ENCODE results near the gene GRAMD1B.
"Not testable (repeated sequence)": the region's sequence is repeated elsewhere in the genome, so short reads cannot be mapped to it uniquely, and the experiment has no call there.

The GRAMD1B gene

GRCh38 chr11:123510579-123510905 is 80.5 kb downstream of the GRAMD1B start:
- no peaks in the 10 kb centered on the region for H3K9me3 Mint-ChIP-seq

GRCh38 chr11:123511037-123511870 is 81.2 kb downstream of the GRAMD1B start:
- ATAC-seq (replicated peaks) = peak; percentile 97 to 98
- Mint-ChIP-seq H3K4me3 (no peak overlapping the region), H3K4me1 (peaks cover 6% of the 10 kb centered on the region in 2 donors), H3K27me3 (peaks cover 10% of the 10 kb centered on the region in 2 donors), H3K27ac (no peak overlapping the region), H3K9me3 (no peaks in the 10 kb centered on the region), H3K36me3 (peaks cover 0 to 3% of the 10 kb centered on the region in 2 donors)
- DNase-seq = peak; percentile 66

More at GRCh38 chr11:123510579-123510905, 80.5 kb downstream of the GRAMD1B start:
- H3K27ac Mint-ChIP-seq = no peak overlapping the region
- H3K27me3 Mint-ChIP-seq = peaks cover 10% of the 10 kb centered on the region in 2 donors
- peaks cover 0 to 3% of the 10 kb centered on the region in 2 donors for H3K36me3 Mint-ChIP-seq
- DNase-seq = no peak
- H3K4me1 Mint-ChIP-seq = peaks cover 9 to 11% of the 10 kb centered on the region in 2 donors
- no peak overlapping the region for H3K4me3 Mint-ChIP-seq
- ATAC-seq (replicated peaks) = no peak

GRCh38 chr11:123513309-123513708 is 83.2 kb downstream of the GRAMD1B start:
- H3K27me3 Mint-ChIP-seq = peaks cover 10 to 13% of the 10 kb centered on the region in 2 donors
- H3K4me3 Mint-ChIP-seq; H3K9me3 Mint-ChIP-seq; H3K36me3 Mint-ChIP-seq; DNase-seq; ATAC-seq (replicated peaks): not testable (repeated sequence)
- peaks cover 16 to 18% of the 10 kb centered on the region in 2 donors for H3K4me1 Mint-ChIP-seq
- peak overlapping the region; percentile 15 for H3K27ac Mint-ChIP-seq

GRCh38 chr11:123516238-123516637 is 86.2 kb downstream of the GRAMD1B start:
- no peaks in the 10 kb centered on the region for H3K36me3 Mint-ChIP-seq
- H3K27me3 Mint-ChIP-seq = peaks cover 5 to 8% of the 10 kb centered on the region in 2 donors
- ATAC-seq (replicated peaks) (no peak), DNase-seq (no peak)
- no peak overlapping the region for H3K27ac Mint-ChIP-seq
- H3K4me3 Mint-ChIP-seq = no peak overlapping the region
- peaks cover 0 to under 1% of the 10 kb centered on the region in 2 donors for H3K9me3 Mint-ChIP-seq
- H3K4me1 Mint-ChIP-seq = peaks cover 15 to 17% of the 10 kb centered on the region in 2 donors

- peaks cover 5 to 8% of the 10 kb centered on the region in 2 donors for H3K27me3 Mint-ChIP-seq
- ATAC-seq (replicated peaks) (peak; percentile 59 to 67), DNase-seq (no peak)
- H3K4me3 Mint-ChIP-seq = peak overlapping the region in 1 of 2 donors; percentile 10
- peak overlapping the region; percentile 59 for H3K27ac Mint-ChIP-seq
- no peaks in the 10 kb centered on the region for H3K36me3 Mint-ChIP-seq
- H3K9me3 Mint-ChIP-seq = peaks cover 0 to 3% of the 10 kb centered on the region in 2 donors
- peaks cover 13 to 15% of the 10 kb centered on the region in 2 donors for H3K4me1 Mint-ChIP-seq
These were observed 87.7 kb downstream of the GRAMD1B start for GRCh38 chr11:123517559-123518364.

- Mint-ChIP-seq H3K27me3 (peaks cover 2 to 8% of the 10 kb centered on the region in 2 donors), H3K27ac (peak overlapping the region; percentile 59), H3K4me1 (peaks cover 13 to 15% of the 10 kb centered on the region in 2 donors), H3K9me3 (peaks cover 0 to 3% of the 10 kb centered on the region in 2 donors), H3K4me3 (peak overlapping the region in 1 of 2 donors; percentile 39), H3K36me3 (no peaks in the 10 kb centered on the region)
- ATAC-seq (replicated peaks) = peak; percentile 56 to 82
- DNase-seq = no peak
These were observed 88.5 kb downstream of the GRAMD1B start for GRCh38 chr11:123518496-123519054.

GRCh38 chr11:123519055-123519796 is 89.2 kb downstream of the GRAMD1B start:
- H3K27ac Mint-ChIP-seq = no peak overlapping the region
- H3K4me3 Mint-ChIP-seq = no peak overlapping the region
- DNase-seq (no peak), ATAC-seq (replicated peaks) (peak in 1 of 2 donors; percentile 38)
- H3K9me3 Mint-ChIP-seq = peaks cover 0 to 3% of the 10 kb centered on the region in 2 donors
- peaks cover 0 to 8% of the 10 kb centered on the region in 2 donors for H3K27me3 Mint-ChIP-seq
- H3K4me1 Mint-ChIP-seq = peaks cover 13 to 15% of the 10 kb centered on the region in 2 donors
- no peaks in the 10 kb centered on the region for H3K36me3 Mint-ChIP-seq

GRCh38 chr11:123519797-123520193 is 89.7 kb downstream of the GRAMD1B start:
- H3K4me3 Mint-ChIP-seq = no peak overlapping the region
- ATAC-seq (replicated peaks) (no peak), DNase-seq (no peak)
- peaks cover 13 to 15% of the 10 kb centered on the region in 2 donors for H3K4me1 Mint-ChIP-seq
- no peaks in the 10 kb centered on the region for H3K36me3 Mint-ChIP-seq
- no peak overlapping the region for H3K27ac Mint-ChIP-seq
- H3K27me3 Mint-ChIP-seq = peaks cover 0 to 8% of the 10 kb centered on the region in 2 donors
- peaks cover 0 to 3% of the 10 kb centered on the region in 2 donors for H3K9me3 Mint-ChIP-seq

- not testable (repeated sequence) for H3K36me3 Mint-ChIP-seq; H3K27me3 Mint-ChIP-seq; DNase-seq; H3K27ac Mint-ChIP-seq; H3K4me3 Mint-ChIP-seq; H3K9me3 Mint-ChIP-seq; ATAC-seq (replicated peaks)
- peaks cover 13 to 15% of the 10 kb centered on the region in 2 donors for H3K4me1 Mint-ChIP-seq
These were observed 90.4 kb downstream of the GRAMD1B start for GRCh38 chr11:123520476-123520875.

GRCh38 chr11:123521001-123521400 is 90.9 kb downstream of the GRAMD1B start:
- Mint-ChIP-seq H3K27me3 (peaks cover 0 to 4% of the 10 kb centered on the region in 2 donors), H3K27ac (no peak overlapping the region), H3K4me3 (no peak overlapping the region), H3K9me3 (peaks cover 0 to 3% of the 10 kb centered on the region in 2 donors), H3K36me3 (no peaks in the 10 kb centered on the region), H3K4me1 (peaks cover 13 to 15% of the 10 kb centered on the region in 2 donors)
- ATAC-seq (replicated peaks) = no peak
- no peak for DNase-seq

GRCh38 chr11:123521930-123522329 is 91.9 kb downstream of the GRAMD1B start:
- DNase-seq = no peak
- peaks cover 0 to 3% of the 10 kb centered on the region in 2 donors for H3K9me3 Mint-ChIP-seq
- no peaks in the 10 kb centered on the region for H3K36me3 Mint-ChIP-seq
- no peak overlapping the region for H3K4me3 Mint-ChIP-seq
- H3K27ac Mint-ChIP-seq = no peak overlapping the region
- H3K27me3 Mint-ChIP-seq = peaks cover 0 to 3% of the 10 kb centered on the region in 2 donors
- no peak for ATAC-seq (replicated peaks)
- H3K4me1 Mint-ChIP-seq = peaks cover 13 to 15% of the 10 kb centered on the region in 2 donors

- Mint-ChIP-seq H3K9me3 (peaks cover 0 to 3% of the 10 kb centered on the region in 2 donors), H3K4me1 (peaks cover 0 to 5% of the 10 kb centered on the region in 2 donors), H3K36me3 (no peaks in the 10 kb centered on the region), H3K27me3 (no peaks in the 10 kb centered on the region), H3K27ac (no peak overlapping the region), H3K4me3 (no peak overlapping the region)
- DNase-seq (no peak), ATAC-seq (replicated peaks) (no peak)
These were observed 93.5 kb downstream of the GRAMD1B start for GRCh38 chr11:123523539-123523938.

GRCh38 chr11:123525097-123525496 is 95.0 kb downstream of the GRAMD1B start:
- no peak for DNase-seq
- H3K4me3 Mint-ChIP-seq = no peak overlapping the region
- ATAC-seq (replicated peaks) = no peak

More at GRCh38 chr11:123525097-123525496, 95.0 kb downstream of the GRAMD1B start:
- no peak overlapping the region for H3K27ac Mint-ChIP-seq
- H3K9me3 Mint-ChIP-seq = peaks cover 0 to 3% of the 10 kb centered on the region in 2 donors
- H3K36me3 Mint-ChIP-seq = no peaks in the 10 kb centered on the region
- no peaks in the 10 kb centered on the region for H3K27me3 Mint-ChIP-seq
- no peaks in the 10 kb centered on the region for H3K4me1 Mint-ChIP-seq
